H9 (cell line): ENCODE results near the gene CRAMP1. TPM values are rescaled to one million over a fixed set of nuclear protein-coding genes. Genes with fewer than 3 reads are reported as not detected.
A peak's percentile ranks its signal among the peaks of the same experiment; 100 is the strongest.

Experiments used
- DNase-seq: peaks from one replicate; pipeline ENCODE4 v3.0.0-alpha.2; 2017
- H2AFZ ChIP-seq: one replicate; pipeline ENCODE4 v1.6.1; 2013; ENCODE audit warnings: mild to moderate bottlenecking, low read length, control low read depth, moderate library complexity
- H2AK5ac ChIP-seq: 2 replicates; pipeline ENCODE4 v1.6.1; 2013; ENCODE audit warnings: low read length, control low read depth, mixed read lengths; ENCODE audit not compliant: insufficient read length
- H2BK120ac ChIP-seq: one replicate; pipeline ENCODE4 v1.6.1; 2013; ENCODE audit warnings: low read depth, mild to moderate bottlenecking, low read length, control low read depth, inconsistent platforms; ENCODE audit not compliant: poor library complexity, severe bottlenecking
- H2BK12ac ChIP-seq: 2 replicates; pipeline ENCODE4 v1.6.1; 2013; ENCODE audit warnings: low read length, control low read depth, mixed read lengths, low read depth; ENCODE audit not compliant: insufficient read length
- H2BK15ac ChIP-seq: 2 replicates; pipeline ENCODE4 v1.6.1; 2013; ENCODE audit warnings: low read depth, low read length, control low read depth
- H2BK20ac ChIP-seq: one replicate; pipeline ENCODE4 v1.6.1; 2013; ENCODE audit warnings: low read depth, mild to moderate bottlenecking, low read length, control low read depth, inconsistent platforms; ENCODE audit not compliant: poor library complexity, severe bottlenecking
- H2BK5ac ChIP-seq: 2 replicates; pipeline ENCODE4 v1.6.1; 2013; ENCODE audit warnings: low read length, control low read depth, mixed read lengths; ENCODE audit not compliant: insufficient read length
- H3K14ac ChIP-seq: 2 replicates; pipeline ENCODE4 v1.6.1; 2013; ENCODE audit warnings: low read length, control low read depth; ENCODE audit not compliant: insufficient read depth
- H3K18ac ChIP-seq: 2 replicates; pipeline ENCODE4 v1.6.1; 2013; ENCODE audit warnings: low read depth, mild to moderate bottlenecking, mixed read lengths, low read length, control low read depth; ENCODE audit not compliant: insufficient read length
- H3K23ac ChIP-seq: 2 replicates; pipeline ENCODE4 v1.6.1; 2013; ENCODE audit warnings: low read length, control low read depth, mixed read lengths, low read depth; ENCODE audit not compliant: insufficient read length
- H3K23me2 ChIP-seq: 2 replicates; pipeline ENCODE4 v1.6.1; 2013; ENCODE audit warnings: low read depth, mild to moderate bottlenecking, mixed read lengths, low read length, control low read depth; ENCODE audit not compliant: insufficient read length, poor library complexity, severe bottlenecking
- H3K27ac ChIP-seq: 2 replicates; pipeline ENCODE4 v1.5.1; 2013; ENCODE audit warnings: low read length, control low read depth, mixed read lengths, low read depth; ENCODE audit not compliant: insufficient read length
- H3K27me3 ChIP-seq: 2 replicates; pipeline ENCODE4 v1.6.1; 2013; ENCODE audit warnings: low read length, control low read depth, inconsistent platforms; ENCODE audit not compliant: insufficient read depth
- H3K4ac ChIP-seq: 2 replicates; pipeline ENCODE4 v1.6.1; 2013; ENCODE audit warnings: low read depth, mild to moderate bottlenecking, control low read depth, inconsistent platforms, low read length, moderate library complexity
- H3K4me1 ChIP-seq: 2 replicates; pipeline ENCODE4 v1.6.1; 2013; ENCODE audit warnings: low read length, control low read depth, inconsistent platforms; ENCODE audit not compliant: insufficient read depth
- H3K4me2 ChIP-seq: 2 replicates; pipeline ENCODE4 v1.6.1; 2013; ENCODE audit warnings: low read length, control low read depth, mixed read lengths; ENCODE audit not compliant: insufficient read length, insufficient read depth
- H3K56ac ChIP-seq: 2 replicates; pipeline ENCODE4 v1.6.1; 2013; ENCODE audit warnings: low read depth, mild to moderate bottlenecking, mixed read lengths, low read length, control low read depth; ENCODE audit not compliant: insufficient read length
- H3K79me1 ChIP-seq: 2 replicates; pipeline ENCODE4 v1.6.1; 2013; ENCODE audit warnings: low read depth, mild to moderate bottlenecking, moderate library complexity, low read length, control low read depth, inconsistent platforms; ENCODE audit not compliant: insufficient read depth, poor library complexity, severe bottlenecking
- H3K79me2 ChIP-seq: 2 replicates; pipeline ENCODE4 v1.6.1; 2013; ENCODE audit warnings: low read length, control low read depth, inconsistent platforms; ENCODE audit not compliant: insufficient read depth
- H3K9ac ChIP-seq: 2 replicates; pipeline ENCODE4 v1.6.1; 2013; ENCODE audit warnings: low read length, control low read depth, mixed read lengths; ENCODE audit not compliant: insufficient read length; ENCODE audit errors: extremely low read depth
- H3K9me3 ChIP-seq: one replicate; pipeline ENCODE4 v1.6.1; 2013; ENCODE audit warnings: low read depth, low read length, inconsistent platforms; ENCODE audit not compliant: control insufficient read depth
- H3T11ph ChIP-seq: one replicate; pipeline ENCODE4 v1.6.1; 2013; ENCODE audit warnings: mild to moderate bottlenecking, low read length, control low read depth, inconsistent platforms
- H4K20me1 ChIP-seq: one replicate; pipeline ENCODE4 v1.6.1; 2013; ENCODE audit not compliant: control insufficient read depth, insufficient read length, insufficient read depth
- H4K5ac ChIP-seq: 2 replicates; pipeline ENCODE4 v1.6.1; 2013; ENCODE audit warnings: low read depth, mild to moderate bottlenecking, mixed read lengths, low read length, control low read depth; ENCODE audit not compliant: insufficient read length
- H4K8ac ChIP-seq: replicated peaks from 2 replicates; pipeline ENCODE4 v1.6.1; 2013; ENCODE audit warnings: low read length, control low read depth, mixed read lengths, low read depth; ENCODE audit not compliant: insufficient read length
- H4K91ac ChIP-seq: 2 replicates; pipeline ENCODE4 v1.6.1; 2013; ENCODE audit warnings: low read depth, mild to moderate bottlenecking, moderate library complexity, mixed read lengths, low read length, control low read depth; ENCODE audit not compliant: insufficient read length
- H3K27ac Mint-ChIP-seq, 3 experiments: 2 replicates in 2 of 3; 3 replicates in 1 of 3; pipeline ENCODE4 v1.8.0; 2020 to 2021; ENCODE audit warnings: mixed read lengths in 3 of 3, mild to moderate bottlenecking in 1 of 3, moderate library complexity in 1 of 3
- H3K27me3 Mint-ChIP-seq: 2 replicates; pipeline ENCODE4 v1.8.0; 2021; ENCODE audit warnings: low read depth, mild to moderate bottlenecking, moderate library complexity, mixed read lengths
- H3K36me3 Mint-ChIP-seq, 3 experiments: 2 replicates in 2 of 3; 3 replicates in 1 of 3; pipeline ENCODE4 v1.8.0; 2020 to 2021; ENCODE audit warnings: low read depth in 3 of 3, mixed read lengths in 3 of 3; ENCODE audit not compliant: insufficient read depth in 1 of 3
- H3K4me1 Mint-ChIP-seq, 2 experiments: 2 replicates each; pipeline ENCODE4 v1.8.0; 2020; ENCODE audit warnings: mixed read lengths in 2 of 2
- H3K4me3 Mint-ChIP-seq, 2 experiments: 2 replicates in 1 of 2; 3 replicates in 1 of 2; pipeline ENCODE4 v1.8.0; 2020 to 2021; ENCODE audit warnings: mild to moderate bottlenecking in 2 of 2, mixed read lengths in 2 of 2, moderate library complexity in 1 of 2
- H3K9me3 Mint-ChIP-seq, 2 experiments: 2 replicates in 1 of 2; 3 replicates in 1 of 2; pipeline ENCODE4 v1.8.0; 2020; ENCODE audit warnings: mild to moderate bottlenecking in 2 of 2, mixed read lengths in 2 of 2, moderate library complexity in 1 of 2
- whole genome bisulfite sequencing: extraction: QIAGEN DNeasy Blood & Tissue Kit; methylation state at CpG from one replicate; pipeline ENCODE4 v1.1.7; 2013; ENCODE audit warnings: missing lambda C conversion rate, low lambda C conversion rate, mixed read lengths; ENCODE audit not compliant: insufficient read length; ENCODE audit errors: extremely low coverage; 5-methylcytosine and 5-hydroxymethylcytosine counted together
- total RNA-seq: library from RNA; stranded (reverse); gene quantifications from 2 replicates; pipeline ENCODE4 v1.2.1, GENCODE V29; 2021
- TF ChIP-seq, protein P1 (sequence below): fragments of 200-600 bp; sonication (generic); conservative IDR thresholded peaks from 3 replicates; pipeline ENCODE4 v1.8.0; 2021; ENCODE audit warnings: antibody characterized with exemption, mild to moderate bottlenecking

CRAMP1 gene
- total RNA-seq, 1 experiment from 2014 or later = 46.2 TPM

DNA sequence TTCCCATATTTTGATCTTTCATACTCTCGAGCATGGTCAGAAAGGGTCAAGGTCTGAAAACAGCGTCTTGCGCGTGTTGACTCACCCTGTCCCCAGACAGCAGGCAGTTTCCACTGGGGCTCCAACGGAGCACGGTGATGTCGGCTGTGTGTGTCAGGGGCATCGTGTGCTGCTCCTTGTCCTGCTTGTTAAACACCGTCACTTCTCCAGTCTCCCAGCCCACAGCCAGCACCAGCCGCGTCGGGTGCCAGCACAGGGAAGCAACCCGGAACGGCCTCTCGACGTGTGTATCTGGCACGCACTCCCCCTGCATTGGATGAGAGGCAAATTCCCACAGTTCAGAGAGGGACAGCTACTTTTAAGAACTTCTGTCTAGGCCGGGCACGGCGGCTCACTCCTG lies 9.9 kb upstream of the CRAMP1 start:
- Histone ChIP-seq H3K27ac (no peak overlapping the region), H4K8ac (no peak overlapping the region), H3K4me1 (no peaks in the 10 kb centered on the region), H3K9me3 (no peaks in the 10 kb centered on the region), H3K4ac (no peak overlapping the region), H4K5ac (no peak overlapping the region), H2AFZ (no peak overlapping the region), H2BK20ac (no peak overlapping the region), H3K9ac (no peak overlapping the region), H3T11ph (no peak overlapping the region), H2BK5ac (no peak overlapping the region), H3K79me1 (no peaks in the 10 kb centered on the region), H3K27me3 (no peaks in the 10 kb centered on the region), H2BK15ac (no peak overlapping the region), H3K79me2 (no peaks in the 10 kb centered on the region), H3K4me2 (no peak overlapping the region), H3K14ac (no peak overlapping the region), H3K23me2 (no peaks in the 10 kb centered on the region), H3K18ac (no peak overlapping the region), H2BK120ac (no peak overlapping the region), H4K91ac (no peak overlapping the region), H3K23ac (no peak overlapping the region), H2BK12ac (no peak overlapping the region), H3K56ac (no peak overlapping the region), H2AK5ac (no peak overlapping the region), H4K20me1 (no peaks in the 10 kb centered on the region)
- peak overlapping the region in 1 of 3 experiments; percentile 68; a peak in 1 of 7 replicates for H3K27ac Mint-ChIP-seq
- H3K27me3 Mint-ChIP-seq = peaks cover 3% of the 10 kb centered on the region; the same call in 1 of the 2 replicates
- no CpG with 5 or more reads among the region's 20 CpGs for WGBS
- TF ChIP-seq, protein P1, sequence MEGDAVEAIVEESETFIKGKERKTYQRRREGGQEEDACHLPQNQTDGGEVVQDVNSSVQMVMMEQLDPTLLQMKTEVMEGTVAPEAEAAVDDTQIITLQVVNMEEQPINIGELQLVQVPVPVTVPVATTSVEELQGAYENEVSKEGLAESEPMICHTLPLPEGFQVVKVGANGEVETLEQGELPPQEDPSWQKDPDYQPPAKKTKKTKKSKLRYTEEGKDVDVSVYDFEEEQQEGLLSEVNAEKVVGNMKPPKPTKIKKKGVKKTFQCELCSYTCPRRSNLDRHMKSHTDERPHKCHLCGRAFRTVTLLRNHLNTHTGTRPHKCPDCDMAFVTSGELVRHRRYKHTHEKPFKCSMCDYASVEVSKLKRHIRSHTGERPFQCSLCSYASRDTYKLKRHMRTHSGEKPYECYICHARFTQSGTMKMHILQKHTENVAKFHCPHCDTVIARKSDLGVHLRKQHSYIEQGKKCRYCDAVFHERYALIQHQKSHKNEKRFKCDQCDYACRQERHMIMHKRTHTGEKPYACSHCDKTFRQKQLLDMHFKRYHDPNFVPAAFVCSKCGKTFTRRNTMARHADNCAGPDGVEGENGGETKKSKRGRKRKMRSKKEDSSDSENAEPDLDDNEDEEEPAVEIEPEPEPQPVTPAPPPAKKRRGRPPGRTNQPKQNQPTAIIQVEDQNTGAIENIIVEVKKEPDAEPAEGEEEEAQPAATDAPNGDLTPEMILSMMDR = no peak
- H3K4me3 Mint-ChIP-seq = peak overlapping the region in 1 of 2 experiments; percentile 14; a peak in 1 of 5 replicates
- H3K9me3 Mint-ChIP-seq = peaks cover 14 to 15% of the 10 kb centered on the region in 2 experiments
- H3K4me1 Mint-ChIP-seq = no peaks in the 10 kb centered on the region
- peaks cover 33 to 55% (median 53%) of the 10 kb centered on the region in 3 experiments for H3K36me3 Mint-ChIP-seq
- no peak for DNase-seq
